H1 (cell line): ENCODE results near the gene COMMD7. TPM values are rescaled to one million over a fixed set of nuclear protein-coding genes. Genes with fewer than 3 reads are reported as not detected.

Source experiments
- CTCF ChIA-PET: fragments of 300-600 bp; sonication (Branson Sonifier 250); formaldehyde crosslinking; loops from one replicate; lab custom pipeline; 2021; ENCODE audit not compliant: partially characterized antibody; lab: Charles Lee
- POLR2A ChIA-PET: fragments of 300-600 bp; sonication (Branson Sonifier 250); formaldehyde crosslinking; loops from one replicate; lab custom pipeline; 2021; ENCODE audit warnings: inconsistent platforms; ENCODE audit not compliant: partially characterized antibody; lab: Charles Lee
- DNase-seq, 2 experiments: peaks; one replicate each; pipeline versions ENCODE4 v3.0.0 to v3.0.0-alpha.2; 2010 to 2022; ENCODE audit warnings: low spot score in 2 of 2, low read depth in 1 of 2, mixed read lengths in 1 of 2
- FAIRE-seq: peaks from 2 replicates; lab custom pipeline; 2011; peaks lifted over from hg19 to GRCh38; lab: Jason Lieb, UNC
- H2AFZ ChIP-seq: 2 replicates; pipeline ENCODE4 v1.8.1; 2012; ENCODE audit warnings: low read length, inconsistent platforms
- H2AK5ac ChIP-seq: 2 replicates; pipeline ENCODE4 v1.6.1; 2013; ENCODE audit warnings: low read depth, low read length
- H2BK120ac ChIP-seq: replicated peaks from 2 replicates; pipeline ENCODE3; 2013; ENCODE audit warnings: low read depth, low read length, inconsistent platforms
- H2BK12ac ChIP-seq: 2 replicates; pipeline ENCODE4 v1.6.1; 2013; ENCODE audit warnings: low read depth, low read length
- H2BK15ac ChIP-seq: 2 replicates; pipeline ENCODE4 v1.6.1; 2013; ENCODE audit warnings: low read length
- H2BK20ac ChIP-seq: 2 replicates; pipeline ENCODE4 v1.6.1; 2013; ENCODE audit warnings: low read length
- H2BK5ac ChIP-seq: 2 replicates; pipeline ENCODE4 v1.6.1; 2013; ENCODE audit warnings: low read depth, low read length
- H3K14ac ChIP-seq: 2 replicates; pipeline ENCODE4 v1.6.1; 2013; ENCODE audit warnings: inconsistent platforms; ENCODE audit not compliant: insufficient read length
- H3K18ac ChIP-seq: 2 replicates; pipeline ENCODE4 v1.6.1; 2013; ENCODE audit warnings: low read length; ENCODE audit errors: extremely low read depth
- H3K23ac ChIP-seq: 2 replicates; pipeline ENCODE4 v1.6.1; 2013; ENCODE audit warnings: inconsistent platforms; ENCODE audit not compliant: insufficient read length
- H3K23me2 ChIP-seq: 2 replicates; pipeline ENCODE4 v1.6.1; 2013; ENCODE audit warnings: low read depth, low read length
- H3K27ac ChIP-seq: 2 replicates; pipeline ENCODE4 v1.6.1; 2011; ENCODE audit warnings: low read depth, low read length, inconsistent platforms
- H3K27me3 ChIP-seq, 4 experiments: replicated peaks in 1 of 4; 1 replicate in 1 of 4; 2 replicates in 3 of 4; pipeline versions ENCODE4 v1.6.1 to v1.8.1; 2011 to 2013; ENCODE audit warnings: low read length in 3 of 4, mild to moderate bottlenecking in 3 of 4, inconsistent platforms in 2 of 4, mixed read lengths in 2 of 4, moderate library complexity in 1 of 4; ENCODE audit not compliant: control insufficient read depth in 3 of 4, insufficient read depth in 3 of 4; ENCODE audit errors: extremely low read depth in 1 of 4
- H3K36me3 ChIP-seq, 4 experiments: 2 replicates each; pipeline versions ENCODE4 v1.6.1 to v1.8.1; 2011 to 2013; ENCODE audit warnings: mild to moderate bottlenecking in 4 of 4, low read length in 3 of 4, moderate library complexity in 2 of 4, control low read depth in 1 of 4, inconsistent platforms in 1 of 4; ENCODE audit not compliant: insufficient read depth in 4 of 4, control insufficient read depth in 2 of 4
- H3K4ac ChIP-seq: replicated peaks from 2 replicates; pipeline ENCODE3; 2013; ENCODE audit warnings: low read length, low read depth, mixed read lengths, inconsistent platforms; ENCODE audit not compliant: insufficient read length
- H3K4me1 ChIP-seq, 4 experiments: replicated peaks in 1 of 4; 1 replicate in 1 of 4; 2 replicates in 3 of 4; pipeline versions ENCODE4 v1.6.1 to v1.8.1; 2011 to 2013; ENCODE audit warnings: low read length in 3 of 4, inconsistent platforms in 2 of 4, mixed read lengths in 1 of 4; ENCODE audit not compliant: insufficient read depth in 4 of 4, control insufficient read depth in 3 of 4
- H3K4me2 ChIP-seq, 2 experiments: 2 replicates each; pipeline versions ENCODE4 v1.6.1 to v1.8.1; 2011 to 2013; ENCODE audit warnings: low read depth in 2 of 2, low read length in 2 of 2, control low read depth in 1 of 2, inconsistent platforms in 1 of 2, mild to moderate bottlenecking in 1 of 2; ENCODE audit not compliant: insufficient read depth in 1 of 2
- H3K4me3 ChIP-seq, 4 experiments: fragments of 200-600, 300-600 bp in 1 of 4; sonication (generic), shearing (Covaris generic), sonication (Bioruptor Twin) in 1 of 4; 2 replicates each; pipeline versions ENCODE4 v1.5.1 to v1.8.1; 2011 to 2016; ENCODE audit warnings: low read length in 4 of 4, low read depth in 3 of 4, control low read depth in 2 of 4, inconsistent platforms in 2 of 4, mild to moderate bottlenecking in 2 of 4, mixed read lengths in 1 of 4, moderate library complexity in 1 of 4; ENCODE audit not compliant: insufficient read depth in 2 of 4; ENCODE audit errors: extremely low read depth in 1 of 4
- H3K56ac ChIP-seq: replicated peaks from 2 replicates; pipeline ENCODE3; 2013; ENCODE audit warnings: low read depth, mild to moderate bottlenecking, mixed read lengths, low read length, inconsistent platforms; ENCODE audit not compliant: insufficient read length
- H3K79me1 ChIP-seq: 2 replicates; pipeline ENCODE4 v1.6.1; 2013; ENCODE audit warnings: low read depth, low read length, control low read depth
- H3K79me2 ChIP-seq, 2 experiments: 2 replicates each; pipeline versions ENCODE4 v1.6.1 to v1.8.1; 2012 to 2013; ENCODE audit warnings: low read length in 2 of 2, mild to moderate bottlenecking in 2 of 2, inconsistent platforms in 1 of 2; ENCODE audit not compliant: insufficient read depth in 2 of 2, control insufficient read depth in 1 of 2
- H3K9ac ChIP-seq, 4 experiments: replicated peaks in 1 of 4; 1 replicate in 1 of 4; 2 replicates in 3 of 4; pipeline versions ENCODE4 v1.6.1 to v1.8.1; 2011 to 2013; ENCODE audit warnings: low read depth in 3 of 4, low read length in 3 of 4, control low read depth in 2 of 4, mild to moderate bottlenecking in 2 of 4, moderate library complexity in 2 of 4, inconsistent platforms in 1 of 4; ENCODE audit errors: extremely low read depth in 1 of 4
- H3K9me3 ChIP-seq, 2 experiments: 2 replicates each; pipeline versions ENCODE4 v1.6.1 to v1.8.1; 2012 to 2013; ENCODE audit warnings: mild to moderate bottlenecking in 2 of 2, moderate library complexity in 2 of 2, control low read depth in 1 of 2, inconsistent platforms in 1 of 2, low read depth in 1 of 2, low read length in 1 of 2, mixed read lengths in 1 of 2; ENCODE audit not compliant: insufficient read depth in 2 of 2
- H4K20me1 ChIP-seq, 2 experiments: replicated peaks in 1 of 2; 2 replicates each; pipeline versions ENCODE3 to v1.8.1; 2011 to 2013; ENCODE audit warnings: inconsistent platforms in 2 of 2, low read length in 2 of 2, mild to moderate bottlenecking in 1 of 2; ENCODE audit not compliant: insufficient read depth in 2 of 2, control insufficient read depth in 1 of 2
- H4K5ac ChIP-seq: 2 replicates; pipeline ENCODE4 v1.6.1; 2013; ENCODE audit warnings: low read length, low read depth, mixed read lengths, inconsistent platforms; ENCODE audit not compliant: insufficient read length
- H4K8ac ChIP-seq: 2 replicates; pipeline ENCODE4 v1.8.0; 2013; ENCODE audit warnings: mild to moderate bottlenecking, moderate library complexity, low read length, inconsistent platforms; ENCODE audit not compliant: insufficient read depth; ENCODE audit errors: extremely low read depth
- H4K91ac ChIP-seq: replicated peaks from 2 replicates; pipeline ENCODE3; 2013; ENCODE audit warnings: low read length, mixed read lengths, inconsistent platforms; ENCODE audit not compliant: insufficient read length
- RAD21 ChIP-seq, 2 experiments: IDR thresholded peaks in 1 of 2; conservative IDR thresholded peaks in 1 of 2; 2 replicates each; pipeline ENCODE4 v1.6.1; 2011; ENCODE audit warnings: low read depth in 2 of 2, low read length in 2 of 2, improper control_type of control experiment in 1 of 2, inconsistent platforms in 1 of 2, mild to moderate bottlenecking in 1 of 2, moderate library complexity in 1 of 2
- SIN3A ChIP-seq, 2 experiments: IDR thresholded peaks in 1 of 2; conservative IDR thresholded peaks in 1 of 2; 2 replicates each; pipeline ENCODE4 v1.6.1; 2011 to 2012; ENCODE audit warnings: low read length in 2 of 2, improper control_type of control experiment in 1 of 2, low read depth in 1 of 2, mild to moderate bottlenecking in 1 of 2
- SRF ChIP-seq: IDR thresholded peaks from 2 replicates; pipeline ENCODE4 v1.6.1; 2011; ENCODE audit warnings: mild to moderate bottlenecking, low read depth, low read length, moderate library complexity
- TBP ChIP-seq: IDR thresholded peaks from 2 replicates; pipeline ENCODE4 v1.6.1; 2011; ENCODE audit warnings: low read depth, low read length, improper control_type of control experiment
- TCF12 ChIP-seq: IDR thresholded peaks from 2 replicates; pipeline ENCODE4 v1.6.1; 2011; ENCODE audit warnings: low read depth, mild to moderate bottlenecking, low read length
- WGBS, 2 experiments: shearing (Covaris generic) in 1 of 2; methylation state at CpG; one replicate each; pipeline versions ENCODE4 v1.1.6 to v1.1.7; 2013 to 2015; ENCODE audit warnings: low lambda C conversion rate in 2 of 2, mixed read lengths in 2 of 2, inconsistent platforms in 1 of 2, low coverage in 1 of 2, missing lambda C conversion rate in 1 of 2; ENCODE audit not compliant: insufficient replicate concordance in 2 of 2, insufficient coverage in 1 of 2, insufficient read length in 1 of 2; ENCODE audit errors: extremely low coverage in 1 of 2, missing lambda C conversion rate in 1 of 2; 5-methylcytosine and 5-hydroxymethylcytosine counted together
- polyA plus RNA-seq, 7 experiments: library from polyadenylated mRNA; depleted of rRNA in 3 of 7; stranded (reverse) in 5 of 7; unstranded in 2 of 7; fragments of >200 nt in 5 of 7; fragments of 200-250 nt in 2 of 7; gene quantifications; 1 replicate in 5 of 7; 2 replicates in 1 of 7; 4 replicates in 1 of 7; pipeline versions ENCODE4 v1.2.1 to v1.2.3, GENCODE V29; 2011 to 2013; ENCODE audit warnings: missing spikeins in 2 of 7, mixed read lengths in 2 of 7
- total RNA-seq: library from RNA; stranded (reverse); fragmentation: NEBNext Ultra II Directional; extraction: Animal tissue kit (Norgen Biotek cat#: 25700); gene quantifications from 2 replicates; pipeline ENCODE4 v1.2.1, GENCODE V29; 2021
- TF ChIP-seq, protein P1 (sequence below), 3 experiments: IDR thresholded peaks; 1 replicate in 2 of 3; 2 replicates in 1 of 3; pipeline versions ENCODE4 v1.5.1 to v1.6.1; 2011; ENCODE audit warnings: low read length in 3 of 3, mild to moderate bottlenecking in 3 of 3, inconsistent platforms in 2 of 3, low read depth in 1 of 3, moderate library complexity in 1 of 3; ENCODE audit not compliant: insufficient read depth in 1 of 3; ENCODE audit errors: control extremely low read depth in 1 of 3

The COMMD7 gene
- total and polyA plus RNA-seq, 2 of the 8 experiments (the other 6 are each of a cell fraction or from before 2014, with no cell fraction given), result 39.4 to 48.9 TPM

DNA sequence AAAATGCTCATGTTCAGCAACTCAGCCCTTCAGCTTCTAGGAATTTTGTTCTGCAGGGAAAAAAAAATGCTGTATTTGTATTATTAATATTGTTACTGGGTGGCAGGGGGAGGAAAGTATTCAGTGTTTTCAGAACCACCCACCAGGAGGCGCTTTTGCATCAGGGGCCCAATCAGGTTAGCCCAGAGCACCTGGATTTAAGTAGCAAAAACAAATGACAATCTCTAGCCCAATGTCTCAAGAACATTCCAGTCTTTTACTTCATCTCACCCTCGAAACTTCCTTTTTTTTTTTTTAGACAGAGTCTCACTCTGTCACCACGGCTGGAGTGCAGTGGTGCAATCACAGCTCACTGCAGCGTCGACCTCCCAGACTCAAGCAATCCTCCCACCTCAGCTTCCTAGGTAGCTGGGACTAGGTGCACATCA is 68.9 kb downstream of the COMMD7 start:
- CTCF ChIA-PET, result interaction anchor here (0.6 to 11.9 kb wide), 32 partner anchors 8 to 583 kb away, joined by 3 to 221 read pairs (median 6); partner anchors contain the start of genes COMMD7 and DNMT3B
- Histone ChIP-seq H3K27me3 (no peaks in the 10 kb centered on the region), H2AK5ac (no peak overlapping the region), H3K4me3 (no peak overlapping the region), H3K56ac (no peak overlapping the region), H3K23ac (no peak overlapping the region), H3K36me3 (no peaks in the 10 kb centered on the region), H3K4me1 (peaks cover 4 to 15% (median 14%) of the 10 kb centered on the region in 4 experiments), H3K27ac (no peak overlapping the region), H4K8ac (no peak overlapping the region), H3K9me3 (no peaks in the 10 kb centered on the region), H3K79me2 (peaks cover 0 to 9% of the 10 kb centered on the region in 2 experiments; a peak in 1 of 4 replicates), H2AFZ (no peak overlapping the region)
- TF ChIP-seq, protein P1, sequence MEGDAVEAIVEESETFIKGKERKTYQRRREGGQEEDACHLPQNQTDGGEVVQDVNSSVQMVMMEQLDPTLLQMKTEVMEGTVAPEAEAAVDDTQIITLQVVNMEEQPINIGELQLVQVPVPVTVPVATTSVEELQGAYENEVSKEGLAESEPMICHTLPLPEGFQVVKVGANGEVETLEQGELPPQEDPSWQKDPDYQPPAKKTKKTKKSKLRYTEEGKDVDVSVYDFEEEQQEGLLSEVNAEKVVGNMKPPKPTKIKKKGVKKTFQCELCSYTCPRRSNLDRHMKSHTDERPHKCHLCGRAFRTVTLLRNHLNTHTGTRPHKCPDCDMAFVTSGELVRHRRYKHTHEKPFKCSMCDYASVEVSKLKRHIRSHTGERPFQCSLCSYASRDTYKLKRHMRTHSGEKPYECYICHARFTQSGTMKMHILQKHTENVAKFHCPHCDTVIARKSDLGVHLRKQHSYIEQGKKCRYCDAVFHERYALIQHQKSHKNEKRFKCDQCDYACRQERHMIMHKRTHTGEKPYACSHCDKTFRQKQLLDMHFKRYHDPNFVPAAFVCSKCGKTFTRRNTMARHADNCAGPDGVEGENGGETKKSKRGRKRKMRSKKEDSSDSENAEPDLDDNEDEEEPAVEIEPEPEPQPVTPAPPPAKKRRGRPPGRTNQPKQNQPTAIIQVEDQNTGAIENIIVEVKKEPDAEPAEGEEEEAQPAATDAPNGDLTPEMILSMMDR (IDR thresholded peaks at IDR 0.05; ENCODE audit: control extremely low read depth in 1 of 3, insufficient read depth in 1 of 3, low read depth in 1 of 3, low read length in 3 of 3), result peak; percentile 66 to 85 (median 77)
- no peak for TF ChIP-seq SRF
- no peak for TF ChIP-seq TBP
- TF ChIP-seq RAD21 (IDR thresholded peaks at IDR 0.05 in 1 of 2, conservative IDR thresholded peaks at IDR 0.05 in 1 of 2; ENCODE audit: low read depth in 2 of 2, low read length in 2 of 2), result peak; percentile 91 to 93
- TF ChIP-seq TCF12, result 0 out of 2 replicates have a peak, but pooled peaks have one; percentile 73
- peak in 1 of 2 experiments; percentile 63; a peak in 1 of 4 replicates for TF ChIP-seq SIN3A (conservative IDR thresholded peaks at IDR 0.05 in 1 of 2, IDR thresholded peaks at IDR 0.05 in 1 of 2; ENCODE audit: low read depth in 1 of 2, low read length in 2 of 2)
- TF ChIP-seq, all 59 proteins: peak for 4
- Histone ChIP-seq H3K23me2 (no peaks in the 10 kb centered on the region), H2BK15ac (no peak overlapping the region), H3K18ac (peak overlapping the region; percentile 48; the same call in 1 of the 2 replicates), H3K14ac (no peak overlapping the region), H4K91ac (no peak overlapping the region), H3K79me1 (no peaks in the 10 kb centered on the region), H2BK12ac (no peak overlapping the region), H3K4me2 (no peak overlapping the region), H4K5ac (no peak overlapping the region), H4K20me1 (no peaks in the 10 kb centered on the region), H2BK5ac (no peak overlapping the region), H2BK20ac (no peak overlapping the region), H3K9ac (no peak overlapping the region), H2BK120ac (no peak overlapping the region), H3K4ac (no peak overlapping the region)
- FAIRE-seq, result no peak
- POLR2A ChIA-PET, result interaction anchor here (0.7 to 3.2 kb wide), 13 partner anchors 11 to 136 kb away, joined by 3 to 29 read pairs (median 4); partner anchors contain the start of gene DNMT3B
- DNase-seq, result peak in 1 of 2 experiments; percentile 83
- WGBS, 2 experiments, result 42% methylated on average over 5 of the region's 5 CpGs; no CpG with 5 or more reads in 1 of the 2 experiments
